Immature natural killer cell (primary cell): Measurements from ENCODE around the gene A4GALT. TPM values are rescaled to one million over a fixed set of nuclear protein-coding genes. Genes with fewer than 3 reads are reported as not detected.
"Not testable (repeated sequence)": the region's sequence is repeated elsewhere in the genome, so short reads cannot be mapped to it uniquely, and the experiment has no call there.

Experiments used
- DNase-seq, 3 donors: peaks; one replicate each; pipeline ENCODE4 v3.0.0; 2022; ENCODE audit warnings: mixed read lengths in 1 of 3
- H3K27ac Mint-ChIP-seq, 6 donors: one replicate each; pipeline ENCODE4 v1.8.0; 2020; ENCODE audit warnings: mixed read lengths in 6 of 6, mild to moderate bottlenecking in 5 of 6, inconsistent platforms in 4 of 6, moderate library complexity in 3 of 6
- H3K27me3 Mint-ChIP-seq, 3 donors: one replicate each; pipeline ENCODE4 v1.8.0; 2020 to 2021; ENCODE audit warnings: low read depth in 3 of 3, mild to moderate bottlenecking in 3 of 3, mixed read lengths in 3 of 3, moderate library complexity in 3 of 3, inconsistent platforms in 1 of 3
- H3K36me3 Mint-ChIP-seq, 3 donors: one replicate each; pipeline ENCODE4 v1.8.0; 2020; ENCODE audit warnings: mixed read lengths in 3 of 3, inconsistent platforms in 2 of 3, mild to moderate bottlenecking in 2 of 3
- H3K4me1 Mint-ChIP-seq, 2 donors: one replicate each; pipeline ENCODE4 v1.8.0; 2020; ENCODE audit warnings: inconsistent platforms in 2 of 2, mild to moderate bottlenecking in 2 of 2, mixed read lengths in 2 of 2, moderate library complexity in 1 of 2
- H3K4me3 Mint-ChIP-seq, 5 donors: one replicate each; pipeline ENCODE4 v1.8.0; 2020; ENCODE audit warnings: mild to moderate bottlenecking in 5 of 5, mixed read lengths in 5 of 5, inconsistent platforms in 3 of 5, moderate library complexity in 3 of 5
- H3K9me3 Mint-ChIP-seq, 6 donors: one replicate each; pipeline ENCODE4 v1.8.0; 2020; ENCODE audit warnings: mild to moderate bottlenecking in 6 of 6, mixed read lengths in 6 of 6, inconsistent platforms in 4 of 6, moderate library complexity in 3 of 6
- polyA plus RNA-seq, 3 donors: library from polyadenylated mRNA; unstranded; fragments of 300-500 nt; fragmentation: Illumina TruSeq; gene quantifications; one replicate each; pipeline ENCODE4 v1.2.3, GENCODE V29; 2021

The A4GALT gene
- polyA plus RNA-seq, 3 donors from 2014 or later = 0.38 to 1.1 TPM; not detected in 1

GRCh38 chr22:42754658-42755057 lies 34.0 kb upstream of the A4GALT start:
- Mint-ChIP-seq H3K4me1 (peaks cover 0 to 2% of the 10 kb centered on the region in 2 donors), H3K9me3 (no peaks in the 10 kb centered on the region), H3K27me3 (peaks cover 0 to 11% (median 4%) of the 10 kb centered on the region in 3 donors), H3K27ac (no peak overlapping the region), H3K36me3 (no peaks in the 10 kb centered on the region), H3K4me3 (no peak overlapping the region)
- no peak for DNase-seq

DNA sequence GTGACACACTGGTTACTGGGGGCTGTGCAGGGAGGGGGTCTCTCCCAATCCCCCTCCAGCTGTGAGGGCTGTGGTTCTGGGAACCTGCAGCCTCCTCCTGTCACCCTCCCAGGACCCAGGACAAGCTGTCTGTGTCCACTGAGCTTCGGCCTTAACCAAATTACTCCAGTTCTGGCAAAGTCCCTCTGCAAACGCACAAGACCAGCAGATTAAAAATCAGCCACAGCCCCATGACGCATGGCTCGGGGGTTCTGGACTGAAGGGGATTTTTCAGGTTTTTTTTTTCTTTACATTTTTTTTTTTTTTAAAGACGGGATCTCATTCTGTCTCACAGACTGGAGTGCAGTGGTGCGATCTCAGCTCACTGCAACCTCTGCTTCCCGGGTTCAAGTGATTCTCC lies 32.2 kb upstream of the A4GALT start:
- H3K4me3 Mint-ChIP-seq = no peak overlapping the region
- H3K4me1 Mint-ChIP-seq = peaks cover 0 to 2% of the 10 kb centered on the region in 2 donors
- H3K36me3 Mint-ChIP-seq = no peaks in the 10 kb centered on the region
- H3K9me3 Mint-ChIP-seq = no peaks in the 10 kb centered on the region
- no peak for DNase-seq
- H3K27me3 Mint-ChIP-seq = peaks cover 0 to 7% (median 2%) of the 10 kb centered on the region in 3 donors
- no peak overlapping the region for H3K27ac Mint-ChIP-seq

- Mint-ChIP-seq H3K27ac (no peak overlapping the region), H3K9me3 (no peaks in the 10 kb centered on the region), H3K4me3 (no peak overlapping the region), H3K4me1 (peaks cover 0 to 2% of the 10 kb centered on the region in 2 donors), H3K27me3 (peaks cover 0 to 4% (median 4%) of the 10 kb centered on the region in 3 donors), H3K36me3 (no peaks in the 10 kb centered on the region)
- DNase-seq = no peak
Measured at GRCh38 chr22:42752230-42752746, 31.6 kb upstream of the A4GALT start.

DNA sequence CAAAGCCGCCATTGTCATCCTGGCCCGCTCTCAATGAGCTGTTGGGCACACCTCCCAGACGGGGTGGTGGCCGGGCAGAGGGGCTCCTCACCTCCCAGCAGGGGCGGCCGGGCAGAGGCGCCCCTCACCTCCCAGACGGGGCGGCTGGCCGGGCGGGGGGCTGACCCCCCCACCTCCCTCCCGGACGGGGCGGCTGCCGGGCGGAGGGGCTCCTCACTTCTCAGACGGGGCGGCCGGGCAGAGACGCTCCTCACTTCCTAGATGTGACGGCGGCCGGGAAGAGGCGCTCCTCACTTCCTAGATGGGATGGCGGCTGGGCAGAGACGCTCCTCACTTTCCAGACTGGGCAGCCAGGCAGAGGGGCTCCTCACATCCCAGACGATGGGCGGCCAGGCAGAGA lies 29.8 kb upstream of the A4GALT start:
- H3K27me3 Mint-ChIP-seq, H3K36me3 Mint-ChIP-seq, DNase-seq, H3K4me3 Mint-ChIP-seq, H3K4me1 Mint-ChIP-seq, H3K9me3 Mint-ChIP-seq, H3K27ac Mint-ChIP-seq: not testable (repeated sequence)

DNA sequence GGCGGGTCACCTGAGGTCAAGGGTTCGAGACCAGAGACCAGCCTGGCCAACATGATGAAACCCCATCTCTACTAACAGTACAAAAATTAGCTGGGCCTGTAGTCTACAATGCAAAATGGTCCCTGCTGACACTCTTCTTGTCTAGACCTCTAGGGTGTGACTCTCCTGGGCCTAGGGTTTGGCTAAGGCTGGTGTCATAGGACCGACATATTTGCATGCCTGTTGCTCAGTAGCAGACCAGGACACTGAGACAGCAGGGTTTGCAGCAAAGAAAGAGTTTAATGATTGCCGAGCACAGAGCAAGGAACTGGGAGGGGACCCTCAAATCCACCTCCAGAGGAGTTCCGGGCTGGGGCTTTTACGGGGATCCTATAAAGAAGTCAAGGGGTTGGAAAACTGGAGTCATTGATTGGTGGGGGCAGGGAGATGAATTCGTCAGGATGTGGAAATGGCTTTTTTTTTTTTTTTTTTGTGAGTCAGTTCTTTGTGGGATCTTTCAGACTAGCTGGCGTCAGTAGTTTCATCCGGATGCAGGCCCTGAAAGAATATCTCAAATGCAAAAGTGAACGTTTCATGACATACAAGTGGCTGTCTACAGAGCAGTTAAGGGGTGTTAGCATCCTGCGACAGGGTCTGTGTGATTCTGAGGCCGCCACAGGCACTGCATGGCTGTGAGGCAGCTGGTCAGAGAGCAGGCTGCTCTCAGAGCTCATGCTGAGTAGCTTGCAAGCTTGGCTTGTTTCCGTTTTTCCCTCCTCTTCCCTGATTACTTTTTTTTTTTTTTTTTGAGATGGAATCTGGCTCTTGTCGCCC lies 27.2 kb upstream of the A4GALT start:
- Mint-ChIP-seq H3K36me3 (no peaks in the 10 kb centered on the region), H3K27ac (no peak overlapping the region), H3K27me3 (peaks cover 0 to 4% (median 0%) of the 10 kb centered on the region in 3 donors), H3K9me3 (no peaks in the 10 kb centered on the region), H3K4me3 (no peak overlapping the region), H3K4me1 (peaks cover 0 to 2% of the 10 kb centered on the region in 2 donors)
- DNase-seq = no peak

GRCh38 chr22:42745118-42745517 lies 24.4 kb upstream of the A4GALT start:
- no peak for DNase-seq
- Mint-ChIP-seq H3K36me3 (no peaks in the 10 kb centered on the region), H3K9me3 (no peaks in the 10 kb centered on the region), H3K27me3 (peaks cover 0 to 6% (median 3%) of the 10 kb centered on the region in 3 donors), H3K4me3 (no peak overlapping the region), H3K27ac (no peak overlapping the region), H3K4me1 (no peaks in the 10 kb centered on the region)

DNA sequence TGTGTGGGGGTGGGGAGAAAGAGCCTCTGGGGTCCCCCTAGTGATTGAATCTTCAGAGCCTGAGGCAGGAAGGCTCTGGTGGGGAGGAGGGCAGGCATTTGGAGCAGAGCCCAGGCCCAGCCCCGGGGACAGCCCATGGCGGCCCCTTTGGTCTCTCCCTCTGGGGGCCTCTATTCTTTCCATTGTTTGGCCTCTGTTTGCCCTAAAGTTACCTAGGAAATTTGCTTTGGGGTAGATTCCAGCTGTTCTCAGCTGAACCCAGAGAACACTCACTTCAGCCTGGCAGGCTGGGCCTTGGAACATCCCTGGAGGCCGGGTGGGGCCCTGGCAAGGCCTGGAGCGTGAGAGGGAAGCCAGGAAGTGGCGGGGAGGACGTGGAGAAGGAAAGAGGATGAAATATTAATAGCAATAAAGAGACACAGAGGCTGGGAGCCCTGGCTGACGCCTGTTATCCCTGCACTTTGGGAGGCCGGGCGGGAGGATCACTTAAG lies 22.9 kb upstream of the A4GALT start:
- H3K4me3 Mint-ChIP-seq = no peak overlapping the region

GRCh38 chr22:42742940-42743339 lies 22.3 kb upstream of the A4GALT start:
- Mint-ChIP-seq H3K27me3 (peaks cover 0 to 7% (median 6%) of the 10 kb centered on the region in 3 donors), H3K36me3 (no peaks in the 10 kb centered on the region), H3K4me3 (no peak overlapping the region), H3K4me1 (no peaks in the 10 kb centered on the region), H3K27ac (no peak overlapping the region), H3K9me3 (no peaks in the 10 kb centered on the region)
- DNase-seq = no peak

More for the DNA sequence above, 22.9 kb upstream of the A4GALT start:
- Mint-ChIP-seq H3K27ac (no peak overlapping the region), H3K9me3 (no peaks in the 10 kb centered on the region), H3K27me3 (peaks cover 0 to 7% (median 6%) of the 10 kb centered on the region in 3 donors), H3K36me3 (no peaks in the 10 kb centered on the region), H3K4me1 (no peaks in the 10 kb centered on the region)
- no peak for DNase-seq

- not testable (repeated sequence) for H3K4me3 Mint-ChIP-seq, H3K27ac Mint-ChIP-seq, H3K27me3 Mint-ChIP-seq, H3K9me3 Mint-ChIP-seq, DNase-seq, H3K36me3 Mint-ChIP-seq, H3K4me1 Mint-ChIP-seq
Measured at GRCh38 chr22:42740320-42740719, 19.6 kb upstream of the A4GALT start.

GRCh38 chr22:42734406-42734805 lies 13.7 kb upstream of the A4GALT start:
- Mint-ChIP-seq H3K36me3 (no peaks in the 10 kb centered on the region), H3K27me3 (peaks cover 0 to 6% (median 4%) of the 10 kb centered on the region in 3 donors)

DNA sequence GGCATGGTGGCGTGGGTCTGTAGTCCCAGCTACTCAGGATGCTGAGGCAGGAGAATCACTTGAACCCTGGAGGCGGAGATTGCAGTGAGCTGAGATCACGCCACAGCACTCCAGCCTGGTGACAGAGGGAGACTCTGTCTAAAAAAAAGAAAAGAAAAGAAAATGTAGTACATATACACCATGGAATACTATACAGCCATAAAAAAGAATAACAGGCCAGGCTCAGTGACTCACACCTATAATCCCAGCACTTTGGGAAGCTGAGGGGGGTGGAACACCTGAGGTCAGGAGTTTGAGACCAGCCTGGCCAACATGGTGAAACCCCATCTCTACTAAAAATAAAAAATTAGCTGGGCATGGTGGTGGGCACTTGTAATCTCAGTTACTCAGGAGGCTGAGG lies 12.7 kb upstream of the A4GALT start:
- not testable (repeated sequence) for H3K27me3 Mint-ChIP-seq, H3K36me3 Mint-ChIP-seq, DNase-seq, H3K4me1 Mint-ChIP-seq, H3K27ac Mint-ChIP-seq, H3K9me3 Mint-ChIP-seq, H3K4me3 Mint-ChIP-seq

More at GRCh38 chr22:42734406-42734805, 13.7 kb upstream of the A4GALT start:
- H3K4me3 Mint-ChIP-seq = no peak overlapping the region
- H3K27ac Mint-ChIP-seq = no peak overlapping the region
- DNase-seq = no peak
- H3K9me3 Mint-ChIP-seq = no peaks in the 10 kb centered on the region
- no peaks in the 10 kb centered on the region for H3K4me1 Mint-ChIP-seq

- no peak overlapping the region for H3K27ac Mint-ChIP-seq
Measured at GRCh38 chr22:42732081-42732480, 11.4 kb upstream of the A4GALT start.

DNA sequence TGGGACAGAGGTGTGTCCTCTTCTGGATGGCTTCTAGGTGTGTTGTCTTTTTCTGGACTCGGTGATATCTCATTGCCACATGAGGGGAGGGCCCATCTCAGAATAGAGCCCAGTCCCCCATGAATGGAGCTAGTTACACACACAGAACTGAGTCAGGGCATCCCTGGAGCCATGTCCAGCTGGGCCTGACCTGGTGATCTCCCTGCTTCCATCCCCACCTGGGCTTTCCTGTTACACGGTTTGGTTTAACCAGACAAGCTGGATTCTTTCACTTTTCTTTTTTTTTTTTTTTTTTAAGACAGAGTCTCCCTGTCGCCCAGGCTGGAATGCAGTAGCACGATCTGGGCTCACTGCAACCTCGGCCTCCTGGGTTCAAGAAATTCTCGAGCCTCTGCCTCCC lies 6.1 kb upstream of the A4GALT start:
- Mint-ChIP-seq H3K4me1 (peaks cover 0 to under 1% of the 10 kb centered on the region in 2 donors), H3K27me3 (peaks cover 5 to 16% (median 6%) of the 10 kb centered on the region in 3 donors), H3K27ac (no peak overlapping the region), H3K4me3 (no peak overlapping the region), H3K36me3 (no peaks in the 10 kb centered on the region), H3K9me3 (no peaks in the 10 kb centered on the region)
- no peak for DNase-seq

More at GRCh38 chr22:42732081-42732480, 11.4 kb upstream of the A4GALT start:
- Mint-ChIP-seq H3K4me3 (no peak overlapping the region), H3K9me3 (no peaks in the 10 kb centered on the region), H3K27me3 (peaks cover 2 to 7% (median 6%) of the 10 kb centered on the region in 3 donors), H3K4me1 (no peaks in the 10 kb centered on the region), H3K36me3 (no peaks in the 10 kb centered on the region)
- no peak for DNase-seq

- no peak overlapping the region for H3K4me3 Mint-ChIP-seq
- peaks cover 9 to 23% (median 12%) of the 10 kb centered on the region in 3 donors for H3K27me3 Mint-ChIP-seq
- peaks cover 0 to 6% (median 0%) of the 10 kb centered on the region in 3 donors for H3K36me3 Mint-ChIP-seq
- H3K9me3 Mint-ChIP-seq = no peaks in the 10 kb centered on the region
- H3K4me1 Mint-ChIP-seq = peaks cover 8% of the 10 kb centered on the region in 2 donors
- H3K27ac Mint-ChIP-seq = no peak overlapping the region
- DNase-seq = no peak
Measured at GRCh38 chr22:42725606-42726355, 5.1 kb upstream of the A4GALT start.
